CD14-positive monocyte (primary cell): ENCODE data around the gene LRP1B. TPM values are rescaled to one million over a fixed set of nuclear protein-coding genes. Genes with fewer than 3 reads are reported as not detected.

Source experiments
- DNase-seq, 3 donors: peaks; one replicate each; pipeline ENCODE4 v3.0.0-alpha.2; 2011 to 2022
- H2AFZ ChIP-seq: 2 replicates; pipeline ENCODE4 v1.6.0; 2012; ENCODE audit warnings: mild to moderate bottlenecking, low read depth, low read length, inconsistent platforms; ENCODE audit not compliant: insufficient read depth, poor library complexity, severe bottlenecking
- H3K27ac ChIP-seq, 2 donors: 1 replicate in 1 of 2; 2 replicates in 1 of 2; pipeline ENCODE4 v1.5.1; 2012 to 2013; ENCODE audit warnings: low read length in 2 of 2, control low read depth in 1 of 2, inconsistent platforms in 1 of 2, low read depth in 1 of 2, mild to moderate bottlenecking in 1 of 2
- H3K27me3 ChIP-seq, 2 donors: one replicate each; pipeline versions ENCODE4 v1.6.0 to v1.6.1; 2011 to 2013; ENCODE audit warnings: low read length in 2 of 2; ENCODE audit not compliant: control insufficient read depth in 2 of 2, insufficient read depth in 2 of 2
- H3K36me3 ChIP-seq, 2 donors: replicated peaks in 1 of 2; 1 replicate in 1 of 2; 2 replicates in 1 of 2; pipeline versions ENCODE4 v1.5.1 to v1.6.1; 2012 to 2013; ENCODE audit warnings: low read length in 2 of 2, control low read depth in 1 of 2, inconsistent platforms in 1 of 2, mild to moderate bottlenecking in 1 of 2; ENCODE audit not compliant: insufficient read depth in 2 of 2, control insufficient read depth in 1 of 2
- H3K4me1 ChIP-seq, 2 donors: 1 replicate in 1 of 2; 2 replicates in 1 of 2; pipeline versions ENCODE4 v1.5.1 to v1.6.1; 2012 to 2013; ENCODE audit warnings: low read length in 2 of 2, control low read depth in 1 of 2, inconsistent platforms in 1 of 2, mild to moderate bottlenecking in 1 of 2, moderate library complexity in 1 of 2; ENCODE audit not compliant: insufficient read depth in 2 of 2, control insufficient read depth in 1 of 2
- H3K4me2 ChIP-seq: replicated peaks from 2 replicates; pipeline ENCODE3; 2012; ENCODE audit warnings: low read length, moderate library complexity, mild to moderate bottlenecking; ENCODE audit not compliant: poor library complexity, severe bottlenecking; ENCODE audit errors: extremely low read depth
- H3K4me3 ChIP-seq, 3 experiments: fragments of 200-600 bp in 1 of 3; sonication (generic) in 1 of 3; replicated peaks in 1 of 3; 1 replicate in 2 of 3; 2 replicates in 1 of 3; pipeline ENCODE4 v1.5.1; 2011 to 2013; ENCODE audit warnings: low read length in 3 of 3, mild to moderate bottlenecking in 3 of 3, control low read depth in 2 of 3, low read depth in 2 of 3, inconsistent platforms in 1 of 3, moderate library complexity in 1 of 3
- H3K79me2 ChIP-seq: 2 replicates; pipeline ENCODE4 v1.6.0; 2012; ENCODE audit warnings: mild to moderate bottlenecking, control low read depth, inconsistent platforms, low read length, moderate library complexity; ENCODE audit not compliant: insufficient read depth
- H3K9ac ChIP-seq: 2 replicates; pipeline ENCODE4 v1.6.0; 2017; ENCODE audit warnings: low read length, mild to moderate bottlenecking; ENCODE audit not compliant: insufficient read depth, poor library complexity, severe bottlenecking
- H3K9me3 ChIP-seq, 2 donors: replicated peaks in 1 of 2; 1 replicate in 1 of 2; 2 replicates in 1 of 2; pipeline versions ENCODE4 v1.5.1 to v1.6.1; 2012 to 2013; ENCODE audit warnings: low read length in 2 of 2, control low read depth in 1 of 2; ENCODE audit not compliant: control insufficient read depth in 1 of 2, insufficient read depth in 1 of 2
- H4K20me1 ChIP-seq: 2 replicates; pipeline ENCODE4 v1.6.0; 2012; ENCODE audit warnings: mild to moderate bottlenecking, low read length, control low read depth, moderate library complexity; ENCODE audit not compliant: insufficient read depth
- H3K27ac Mint-ChIP-seq, 7 donors: one replicate each; pipeline ENCODE4 v1.8.0; 2020; ENCODE audit warnings: mild to moderate bottlenecking in 7 of 7, mixed read lengths in 7 of 7, moderate library complexity in 6 of 7, inconsistent platforms in 2 of 7
- H3K27me3 Mint-ChIP-seq, 3 donors: one replicate each; pipeline ENCODE4 v1.8.0; 2021 to 2022; ENCODE audit warnings: low read depth in 3 of 3, mild to moderate bottlenecking in 3 of 3, mixed read lengths in 3 of 3, moderate library complexity in 3 of 3, inconsistent platforms in 1 of 3
- H3K36me3 Mint-ChIP-seq, 2 donors: one replicate each; pipeline ENCODE4 v1.8.0; 2020; ENCODE audit warnings: mixed read lengths in 2 of 2, inconsistent platforms in 1 of 2, mild to moderate bottlenecking in 1 of 2
- H3K4me1 Mint-ChIP-seq: one replicate; pipeline ENCODE4 v1.8.0; 2020; ENCODE audit warnings: mild to moderate bottlenecking, mixed read lengths
- H3K4me3 Mint-ChIP-seq, 2 donors: one replicate each; pipeline ENCODE4 v1.8.0; 2020; ENCODE audit warnings: mild to moderate bottlenecking in 2 of 2, mixed read lengths in 2 of 2, moderate library complexity in 1 of 2
- H3K9me3 Mint-ChIP-seq, 7 donors: one replicate each; pipeline ENCODE4 v1.8.0; 2020 to 2022; ENCODE audit warnings: mixed read lengths in 7 of 7, mild to moderate bottlenecking in 6 of 7, moderate library complexity in 6 of 7, inconsistent platforms in 2 of 7
- CTCF ChIP-seq: fragments of 200-600 bp; IDR thresholded peaks from one replicate; pipeline ENCODE4 v1.8.0; 2022; ENCODE audit warnings: antibody characterized with exemption, mild to moderate bottlenecking
- WGBS: methylation state at CpG from one replicate; pipeline ENCODE4 v1.1.5; 2013; ENCODE audit warnings: missing lambda C conversion rate; ENCODE audit not compliant: insufficient coverage; 5-methylcytosine and 5-hydroxymethylcytosine counted together
- intact Hi-C, 2 donors: fragments of 100-400 bp; cut with micrococcal nuclease; formaldehyde crosslinking; loops; one replicate each; pipeline versions ENCODE4 v1.15.0 to v1.15.1; 2023
- polyA plus RNA-seq, 3 donors: library from polyadenylated mRNA; depleted of rRNA in 1 of 3; unstranded in 2 of 3; stranded (reverse) in 1 of 3; fragments of 300-500 nt in 2 of 3; fragments of >200 nt in 1 of 3; fragmentation: Illumina TruSeq in 2 of 3; gene quantifications; 1 replicate in 2 of 3; 2 replicates in 1 of 3; pipeline ENCODE4 v1.2.3, GENCODE V29; 2012 to 2021

The LRP1B gene
- polyA plus RNA-seq, 3 donors, result not detected

DNA sequence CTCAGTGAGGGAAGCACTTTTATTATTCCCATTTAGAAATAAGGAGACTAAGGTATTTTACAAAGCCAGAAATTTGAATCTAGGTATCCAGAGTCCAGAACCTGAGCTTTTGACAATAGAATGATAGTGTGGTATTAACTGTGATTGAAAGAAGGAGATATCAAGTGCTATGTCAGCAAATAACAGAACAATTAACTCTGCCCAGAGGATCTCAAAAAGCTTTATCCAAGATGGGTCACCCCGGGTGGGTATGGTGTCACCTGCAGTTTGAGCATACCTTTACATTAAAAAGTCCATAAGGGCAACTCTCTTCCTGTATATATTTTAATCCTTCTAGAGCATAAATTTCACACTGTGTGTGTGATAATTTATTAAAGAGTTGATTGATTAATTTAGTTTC is 105.4 kb downstream of the LRP1B start:
- intact Hi-C loops, result no loop called here
- no peak for TF ChIP-seq CTCF

GRCh38 chr2:142020368-142020767 is 110.4 kb downstream of the LRP1B start:
- H3K27ac Mint-ChIP-seq, result no peak overlapping the region
- TF ChIP-seq CTCF, result no peak
- intact Hi-C loops, result no loop called here
- Histone ChIP-seq H3K79me2 (no peaks in the 10 kb centered on the region), H3K9me3 (no peaks in the 10 kb centered on the region), H3K4me2 (no peak overlapping the region), H3K27me3 (no peaks in the 10 kb centered on the region), H4K20me1 (no peaks in the 10 kb centered on the region), H3K4me3 (no peak overlapping the region), H3K36me3 (no peaks in the 10 kb centered on the region), H3K9ac (no peak overlapping the region), H3K27ac (no peak overlapping the region), H3K4me1 (no peaks in the 10 kb centered on the region), H2AFZ (no peak overlapping the region)
- H3K27me3 Mint-ChIP-seq, result no peaks in the 10 kb centered on the region
- H3K4me1 Mint-ChIP-seq, result no peaks in the 10 kb centered on the region
- H3K36me3 Mint-ChIP-seq, result no peaks in the 10 kb centered on the region
- no peak for DNase-seq
- peaks cover 0 to 7% (median 1%) of the 10 kb centered on the region in 7 donors for H3K9me3 Mint-ChIP-seq
- H3K4me3 Mint-ChIP-seq, result no peak overlapping the region
- WGBS, result 60% methylated on average over 1 of the region's 1 CpG

More for the DNA sequence above, 105.4 kb downstream of the LRP1B start:
- no peaks in the 10 kb centered on the region for H3K79me2 ChIP-seq
- no peak overlapping the region for H3K27ac ChIP-seq
- no peak overlapping the region for H3K4me3 ChIP-seq
- no peak for DNase-seq
- WGBS, result no CpG with 5 or more reads among the region's 1 CpG
- no peaks in the 10 kb centered on the region for H3K27me3 ChIP-seq
- no peaks in the 10 kb centered on the region for H3K4me1 ChIP-seq
- no peaks in the 10 kb centered on the region for H3K9me3 ChIP-seq
- no peaks in the 10 kb centered on the region for H4K20me1 ChIP-seq
- Mint-ChIP-seq H3K4me3 (no peak overlapping the region), H3K27me3 (no peaks in the 10 kb centered on the region), H3K36me3 (no peaks in the 10 kb centered on the region), H3K9me3 (no peaks in the 10 kb centered on the region), H3K27ac (no peak overlapping the region), H3K4me1 (no peaks in the 10 kb centered on the region)
- no peak overlapping the region for H2AFZ ChIP-seq
- H3K9ac ChIP-seq, result no peak overlapping the region
- H3K4me2 ChIP-seq, result no peak overlapping the region
- H3K36me3 ChIP-seq, result no peaks in the 10 kb centered on the region
